Kidney (tissue), 14 donors: ENCODE data around the gene KLHL8. TPM values are rescaled to one million over a fixed set of nuclear protein-coding genes. Genes with fewer than 3 reads are reported as not detected.

Experiments
- DNase-seq, 5 donors: peaks; one replicate each; pipeline ENCODE4 v3.0.0-alpha.2; 2013 to 2020
- FAIRE-seq: peaks from 2 replicates; lab custom pipeline; 2012; peaks lifted over from hg19 to GRCh38; lab: Jason Lieb, UNC
- H3K27ac ChIP-seq, 2 donors: one replicate each; pipeline ENCODE4 v1.7.0; 2013; ENCODE audit warnings: low read depth in 2 of 2, low read length in 2 of 2, inconsistent platforms in 1 of 2
- H3K27me3 ChIP-seq: one replicate; pipeline ENCODE4 v1.7.1; 2013; ENCODE audit warnings: low read length, inconsistent platforms; ENCODE audit not compliant: control insufficient read depth, insufficient read depth
- H3K36me3 ChIP-seq, 3 donors: one replicate each; pipeline versions ENCODE4 v1.7.0 to v1.7.1; 2013; ENCODE audit warnings: low read length in 3 of 3, control low read depth in 1 of 3, inconsistent platforms in 1 of 3; ENCODE audit not compliant: insufficient read depth in 3 of 3, control insufficient read depth in 2 of 3
- H3K4me1 ChIP-seq, 3 donors: one replicate each; pipeline versions ENCODE4 v1.7.0 to v1.7.1; 2013; ENCODE audit warnings: low read length in 3 of 3, inconsistent platforms in 1 of 3, low read depth in 1 of 3; ENCODE audit not compliant: control insufficient read depth in 2 of 3, insufficient read depth in 2 of 3
- H3K4me3 ChIP-seq, 3 donors: one replicate each; pipeline versions ENCODE4 v1.7.0 to v1.8.1; 2013; ENCODE audit warnings: low read length in 3 of 3, control low read depth in 1 of 3, inconsistent platforms in 1 of 3
- H3K9ac ChIP-seq, 3 donors: one replicate each; pipeline versions ENCODE4 v1.7.0 to v1.7.1; 2013; ENCODE audit warnings: low read length in 3 of 3, control low read depth in 1 of 3, inconsistent platforms in 1 of 3
- H3K9me3 ChIP-seq, 3 donors: one replicate each; pipeline versions ENCODE4 v1.7.0 to v1.7.1; 2013; ENCODE audit warnings: low read length in 3 of 3, control low read depth in 1 of 3, inconsistent platforms in 1 of 3; ENCODE audit not compliant: control insufficient read depth in 2 of 3, insufficient read depth in 1 of 3
- intact Hi-C: fragments of 100-400 bp; cut with DNase I; formaldehyde crosslinking; loops from one replicate; pipeline ENCODE4 v1.11.1; 2022
- polyA plus RNA-seq: library from polyadenylated mRNA; stranded (reverse); fragments of 350-450 nt; fragmentation: Illumina TruSeq; extraction: RNeasy Lipid Tissue Mini Kit (QIAGEN cat#74804); gene quantifications from one replicate; pipeline ENCODE4 v1.2.3, GENCODE V29; 2014; ENCODE audit warnings: low read depth, low replicate concordance; ENCODE audit not compliant: insufficient read depth
- total RNA-seq: library from RNA; stranded (reverse); fragmentation: NEBNext Ultra II Directional; extraction: Animal tissue kit (Norgen Biotek cat#: 25700); gene quantifications from one replicate; pipeline ENCODE4 v1.2.1, GENCODE V29; 2021
- TF ChIP-seq, protein P1 (sequence below): IDR thresholded peaks from 3 replicates; pipeline ENCODE4 v1.5.1; 2012; ENCODE audit warnings: mild to moderate bottlenecking, moderate library complexity, borderline replicate concordance; ENCODE audit not compliant: insufficient read depth; ENCODE audit errors: extremely low read depth
- donor health status: control.
- donor health status: control.
- donor health status: control.
- donor health status: control.
- donor health status: control.
- donor health status: DM: yes; HTN: yes; CAD: no.
- donor health status: Normal renal cell carcinoma (clear cell type).

The KLHL8 gene
- total and polyA plus RNA-seq, 2 donors from 2014 or later = 5.9 to 14.6 TPM

DNA sequence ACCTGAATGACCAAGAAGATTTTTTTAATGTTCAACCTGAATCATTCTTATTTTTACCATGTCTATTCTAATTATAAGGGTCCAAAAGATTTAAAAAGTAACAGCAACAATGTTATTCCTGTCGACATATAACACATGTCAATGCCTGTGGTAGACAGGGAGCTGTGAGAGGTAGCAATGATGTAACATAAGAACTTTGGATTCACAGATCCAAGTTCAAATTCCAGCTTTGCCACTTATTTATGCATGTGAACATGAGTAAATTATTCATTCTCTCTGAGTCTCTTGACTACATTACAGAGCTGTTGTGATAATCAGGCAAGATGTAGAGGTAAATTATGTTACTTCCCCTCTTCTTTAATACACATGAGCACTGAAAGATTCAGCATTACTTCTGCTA, 54.5 kb downstream of the KLHL8 start:
- intact Hi-C loops = no loop called here
- DNase-seq (peak in 1 of 5 donors; percentile 35), FAIRE-seq (peak; percentile 66)
- peaks cover 0 to 4% (median 0%) of the 10 kb centered on the region in 3 donors for H3K4me1 ChIP-seq
- H3K36me3 ChIP-seq = peaks cover 0 to 2% (median 0%) of the 10 kb centered on the region in 3 donors
- H3K27me3 ChIP-seq = no peaks in the 10 kb centered on the region
- TF ChIP-seq, protein P1, sequence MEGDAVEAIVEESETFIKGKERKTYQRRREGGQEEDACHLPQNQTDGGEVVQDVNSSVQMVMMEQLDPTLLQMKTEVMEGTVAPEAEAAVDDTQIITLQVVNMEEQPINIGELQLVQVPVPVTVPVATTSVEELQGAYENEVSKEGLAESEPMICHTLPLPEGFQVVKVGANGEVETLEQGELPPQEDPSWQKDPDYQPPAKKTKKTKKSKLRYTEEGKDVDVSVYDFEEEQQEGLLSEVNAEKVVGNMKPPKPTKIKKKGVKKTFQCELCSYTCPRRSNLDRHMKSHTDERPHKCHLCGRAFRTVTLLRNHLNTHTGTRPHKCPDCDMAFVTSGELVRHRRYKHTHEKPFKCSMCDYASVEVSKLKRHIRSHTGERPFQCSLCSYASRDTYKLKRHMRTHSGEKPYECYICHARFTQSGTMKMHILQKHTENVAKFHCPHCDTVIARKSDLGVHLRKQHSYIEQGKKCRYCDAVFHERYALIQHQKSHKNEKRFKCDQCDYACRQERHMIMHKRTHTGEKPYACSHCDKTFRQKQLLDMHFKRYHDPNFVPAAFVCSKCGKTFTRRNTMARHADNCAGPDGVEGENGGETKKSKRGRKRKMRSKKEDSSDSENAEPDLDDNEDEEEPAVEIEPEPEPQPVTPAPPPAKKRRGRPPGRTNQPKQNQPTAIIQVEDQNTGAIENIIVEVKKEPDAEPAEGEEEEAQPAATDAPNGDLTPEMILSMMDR = no peak
- H3K27ac ChIP-seq = no peak overlapping the region
- H3K4me3 ChIP-seq = no peak overlapping the region
- no peaks in the 10 kb centered on the region for H3K9me3 ChIP-seq
- H3K9ac ChIP-seq = no peak overlapping the region

DNA sequence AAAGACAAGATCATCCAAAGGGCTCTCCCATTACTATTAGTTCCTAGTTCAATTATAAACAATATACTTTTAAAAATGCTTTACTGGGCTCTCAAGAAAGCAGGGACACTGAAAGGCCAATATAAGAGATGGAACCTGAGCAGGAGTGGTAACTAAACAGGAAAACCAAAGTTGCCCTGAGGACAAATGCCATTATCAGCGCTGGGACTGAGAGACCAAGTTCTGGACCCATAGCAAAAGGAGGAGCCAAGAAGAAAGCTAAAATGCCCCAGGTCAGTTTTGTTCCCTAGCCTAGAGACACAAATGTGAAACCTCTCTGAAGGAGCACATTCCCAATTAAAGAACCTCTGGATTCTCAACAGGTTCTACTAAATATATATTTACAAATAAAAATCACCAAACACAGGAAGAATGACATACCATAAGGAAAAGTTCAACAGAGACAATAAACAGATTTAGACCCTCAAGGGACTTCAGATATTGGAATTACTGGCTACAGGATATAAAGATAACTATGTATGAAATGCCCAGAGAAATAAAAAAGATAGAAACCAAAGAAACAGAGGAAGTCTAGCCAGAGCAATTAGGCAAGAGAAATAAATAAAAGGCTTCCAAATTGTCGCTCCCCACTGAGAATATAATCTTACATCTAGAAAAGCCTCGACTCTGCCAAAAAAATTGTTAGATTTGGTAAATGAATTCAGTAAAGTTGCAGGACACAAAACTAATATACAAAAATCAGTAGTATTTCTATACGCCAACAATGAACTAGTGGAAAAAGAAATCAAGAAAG, 67.1 kb downstream of the KLHL8 start:
- Histone ChIP-seq H3K36me3 (no peaks in the 10 kb centered on the region), H3K27me3 (no peaks in the 10 kb centered on the region), H3K27ac (no peak overlapping the region), H3K9me3 (no peaks in the 10 kb centered on the region), H3K4me1 (no peaks in the 10 kb centered on the region), H3K4me3 (no peak overlapping the region), H3K9ac (no peak overlapping the region)
- intact Hi-C loops = loop anchor here (10.0 kb wide), 1 partner anchor 82 kb away; no protein-coding TSS in a partner anchor
- DNase-seq (no peak), FAIRE-seq (no peak)
- TF ChIP-seq, protein P1 = no peak

DNA sequence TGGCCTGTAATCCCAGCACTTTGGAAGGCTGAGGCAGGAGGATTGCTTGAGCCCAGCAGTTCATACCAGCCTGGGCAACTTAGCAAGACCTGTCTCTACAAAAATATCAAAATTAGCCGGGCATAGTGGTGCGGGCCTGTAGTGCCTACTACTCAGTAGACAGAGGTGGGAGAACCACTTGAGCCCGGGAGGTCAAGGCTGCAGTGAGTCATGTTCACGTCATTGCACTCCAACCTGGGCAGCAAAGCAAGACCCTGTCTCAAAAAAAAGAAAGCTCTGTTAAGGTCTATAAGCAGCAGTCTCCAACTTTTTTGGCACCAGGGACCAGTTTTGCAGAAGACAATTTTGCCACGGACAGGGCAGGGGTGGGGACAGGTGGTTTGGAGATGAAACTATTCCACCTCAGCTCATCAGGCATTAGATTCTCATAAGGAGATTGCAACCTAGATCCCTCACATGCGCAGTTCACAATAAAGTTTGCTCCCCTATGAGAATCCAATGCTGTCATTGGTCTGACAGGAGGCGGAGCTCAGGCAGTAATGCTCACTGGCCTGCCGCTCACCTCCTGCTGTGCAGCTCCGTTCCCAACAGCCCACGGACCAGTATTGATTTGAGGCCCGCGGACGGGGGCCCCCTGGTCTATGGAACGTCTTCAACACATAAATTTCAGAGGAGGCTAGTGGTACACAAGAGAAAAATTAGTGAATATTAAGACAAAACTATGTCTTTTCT, 67.9 kb downstream of the KLHL8 start:
- FAIRE-seq = no peak
- DNase-seq = peak in 1 of 5 donors; percentile 49
- Histone ChIP-seq H3K4me3 (no peak overlapping the region), H3K36me3 (no peaks in the 10 kb centered on the region), H3K27ac (no peak overlapping the region), H3K27me3 (no peaks in the 10 kb centered on the region), H3K9ac (no peak overlapping the region), H3K4me1 (no peaks in the 10 kb centered on the region), H3K9me3 (no peaks in the 10 kb centered on the region)
- TF ChIP-seq, protein P1 = no peak
- intact Hi-C loops = loop anchor here (10.0 kb wide), 1 partner anchor 82 kb away; no protein-coding TSS in a partner anchor
